GM23338 (cell line): ENCODE data around the gene ACSM2A. TPM values are rescaled to one million over a fixed set of nuclear protein-coding genes. Genes with fewer than 3 reads are reported as not detected.

Experiments used
- ATAC-seq: fragments of 200-7000 bp; cut with Tn5 transposase; 3 replicates; pipeline ENCODE4 v1.9.1; 2020
- DNase-seq: peaks from one replicate; pipeline ENCODE4 v3.0.0-alpha.2; 2015; ENCODE audit warnings: low spot score
- H2AFZ ChIP-seq: fragments of 200-600 bp; sonication (generic); 2 replicates; pipeline ENCODE4 v1.8.0; 2016; ENCODE audit warnings: antibody characterized with exemption, mild to moderate bottlenecking, moderate library complexity
- H3F3A ChIP-seq: fragments of 200-600 bp; sonication (generic); replicated peaks from 2 replicates; pipeline ENCODE4 v1.8.0; 2017; ENCODE audit warnings: antibody characterized with exemption, mixed run types, low read depth
- H3K27ac ChIP-seq: fragments of 200-600 bp; sonication (generic); 2 replicates; pipeline ENCODE4 v1.6.1; 2016; ENCODE audit warnings: low read depth
- H3K27me3 ChIP-seq: fragments of 200-600 bp; sonication (generic); 2 replicates; pipeline ENCODE4 v1.8.0; 2016; ENCODE audit warnings: mild to moderate bottlenecking, mixed run types, moderate library complexity; ENCODE audit not compliant: insufficient read depth
- H3K36me3 ChIP-seq: fragments of 200-600 bp; sonication (generic); 2 replicates; pipeline ENCODE4 v1.8.0; 2016; ENCODE audit warnings: mild to moderate bottlenecking; ENCODE audit not compliant: insufficient read depth
- H3K4me1 ChIP-seq: fragments of 200-600 bp; sonication (generic); 2 replicates; pipeline ENCODE4 v1.8.0; 2016; ENCODE audit warnings: mild to moderate bottlenecking, moderate library complexity; ENCODE audit not compliant: insufficient read depth
- H3K4me2 ChIP-seq: fragments of 200-600 bp; sonication (generic); 2 replicates; pipeline ENCODE4 v1.7.1; 2017; ENCODE audit warnings: mixed run types
- H3K4me3 ChIP-seq: fragments of 200-600 bp; sonication (generic); 2 replicates; pipeline ENCODE4 v1.6.1; 2016; ENCODE audit warnings: mixed run types
- H3K79me2 ChIP-seq: fragments of 200-600 bp; sonication (generic); replicated peaks from 2 replicates; pipeline ENCODE4 v1.8.0; 2017; ENCODE audit warnings: mild to moderate bottlenecking; ENCODE audit not compliant: insufficient read depth
- H3K9me2 ChIP-seq: fragments of 200-600 bp; sonication (generic); 2 replicates; pipeline ENCODE4 v1.8.0; 2017; ENCODE audit not compliant: insufficient read depth
- H4K20me1 ChIP-seq: fragments of 200-600 bp; sonication (generic); replicated peaks from 2 replicates; pipeline ENCODE4 v1.8.0; 2017; ENCODE audit warnings: mild to moderate bottlenecking; ENCODE audit not compliant: insufficient read depth
- H3K27ac Mint-ChIP-seq: 2 replicates; pipeline ENCODE4 v1.8.0; 2020; ENCODE audit warnings: inconsistent platforms, mild to moderate bottlenecking, moderate library complexity, mixed read lengths
- H3K27me3 Mint-ChIP-seq: 3 replicates; pipeline ENCODE4 v1.8.0; 2022; ENCODE audit warnings: low read depth, mild to moderate bottlenecking, moderate library complexity, mixed read lengths, inconsistent platforms; ENCODE audit not compliant: insufficient read depth, poor library complexity
- H3K36me3 Mint-ChIP-seq: 3 replicates; pipeline ENCODE4 v1.8.0; 2021; ENCODE audit warnings: low read depth, mild to moderate bottlenecking, inconsistent platforms, moderate library complexity, mixed read lengths
- H3K4me1 Mint-ChIP-seq: 3 replicates; pipeline ENCODE4 v1.8.0; 2020; ENCODE audit warnings: mild to moderate bottlenecking, inconsistent platforms, mixed read lengths
- H3K4me3 Mint-ChIP-seq: 3 replicates; pipeline ENCODE4 v1.8.0; 2021; ENCODE audit warnings: moderate library complexity, mild to moderate bottlenecking, inconsistent platforms, mixed read lengths
- H3K9me3 Mint-ChIP-seq: 3 replicates; pipeline ENCODE4 v1.8.0; 2020; ENCODE audit warnings: moderate library complexity, mild to moderate bottlenecking, inconsistent platforms, mixed read lengths
- CREB1 ChIP-seq: fragments of 250-450 bp; sonication (Bioruptor Pico); IDR thresholded peaks from 2 replicates; pipeline ENCODE4 v1.5.0; 2020; ENCODE audit warnings: low read depth, mild to moderate bottlenecking, moderate library complexity
- CTCF ChIP-seq, 2 experiments: fragments of 200-600 bp in 1 of 2; sonication (generic) in 1 of 2; conservative IDR thresholded peaks; 2 replicates each; pipeline versions ENCODE4 v1.5.1 to v1.6.1; 2016 to 2017; ENCODE audit warnings: antibody characterized with exemption in 2 of 2, low read depth in 2 of 2, mild to moderate bottlenecking in 2 of 2, moderate library complexity in 1 of 2
- ETS1 ChIP-seq: IDR thresholded peaks from 2 replicates; pipeline ENCODE4 v1.6.1; 2016; ENCODE audit warnings: antibody characterized with exemption
- EZH2 ChIP-seq: fragments of 200-600 bp; sonication (generic); IDR thresholded peaks from one replicate; pipeline ENCODE4 v1.8.0; 2017; ENCODE audit warnings: antibody characterized with exemption, mild to moderate bottlenecking, low read depth; ENCODE audit not compliant: unreplicated experiment
- EZH2phosphoT487 ChIP-seq: fragments of 200-600 bp; sonication (generic); IDR thresholded peaks from one replicate; pipeline ENCODE4 v1.8.1; 2018; ENCODE audit warnings: antibody characterized with exemption; ENCODE audit not compliant: unreplicated experiment
- JUNB ChIP-seq: IDR thresholded peaks from one replicate; pipeline ENCODE4 v1.6.1; 2016; ENCODE audit warnings: antibody characterized with exemption; ENCODE audit not compliant: unreplicated experiment
- NANOG ChIP-seq: IDR thresholded peaks from 2 replicates; pipeline ENCODE4 v1.6.1; 2016; ENCODE audit warnings: antibody characterized with exemption, borderline replicate concordance
- REST ChIP-seq: IDR thresholded peaks from one replicate; pipeline ENCODE4 v1.6.1; 2018; ENCODE audit warnings: antibody characterized with exemption; ENCODE audit not compliant: unreplicated experiment
- STAT1 ChIP-seq: IDR thresholded peaks from one replicate; pipeline ENCODE4 v1.6.1; 2016; ENCODE audit warnings: antibody characterized with exemption; ENCODE audit not compliant: unreplicated experiment
- ZNF114 ChIP-seq: fragments of 250-450 bp; sonication (Bioruptor Pico); IDR thresholded peaks from 2 replicates; pipeline ENCODE4 v1.5.0; 2020; ENCODE audit warnings: mild to moderate bottlenecking, moderate library complexity
- ZNF331 ChIP-seq: fragments of 250-450 bp; sonication (Bioruptor Pico); IDR thresholded peaks from 2 replicates; pipeline ENCODE4 v1.5.0; 2020; ENCODE audit warnings: low read depth, mild to moderate bottlenecking, moderate library complexity
- ZNF462 ChIP-seq: fragments of 250-450 bp; sonication (Bioruptor Pico); IDR thresholded peaks from 2 replicates; pipeline ENCODE4 v1.5.0; 2020; ENCODE audit warnings: mild to moderate bottlenecking, moderate library complexity
- polyA plus RNA-seq: library from polyadenylated mRNA; unstranded; fragments of >200 nt; fragmentation: Nextera tagmentation; extraction: Ambion mirVana; gene quantifications from 2 replicates; pipeline ENCODE4 v1.2.1, GENCODE V29; 2016
- total RNA-seq: library from RNA; depleted of rRNA; stranded (reverse); fragments of >200 nt; shearing (Covaris generic); gene quantifications from 2 replicates; pipeline ENCODE4 v1.2.3, GENCODE V29; 2014

Gene ACSM2A
- total and polyA plus RNA-seq, 2 experiments from 2014 or later: not detected

GRCh38 chr16:20411055-20411454, 40.3 kb upstream of the ACSM2A start:
- Histone ChIP-seq H3K9me2 (peaks cover 3% of the 10 kb centered on the region; the same call in 1 of the 2 replicates), H3K4me1 (no peaks in the 10 kb centered on the region), H3K36me3 (no peaks in the 10 kb centered on the region), H3K4me2 (no peak overlapping the region), H3K4me3 (no peak overlapping the region), H3K79me2 (no peaks in the 10 kb centered on the region), H3K27me3 (no peaks in the 10 kb centered on the region), H3K27ac (no peak overlapping the region), H4K20me1 (no peaks in the 10 kb centered on the region), H3F3A (no peaks in the 10 kb centered on the region), H2AFZ (no peak overlapping the region)
- TF ChIP-seq CREB1 (no peak), ZNF331 (CRISPR knock-in tag) (no peak), EZH2phosphoT487 (no peak), EZH2 (no peak), REST (no peak), STAT1 (no peak), ZNF114 (CRISPR knock-in tag) (no peak), NANOG (no peak), JUNB (no peak), CTCF (conservative IDR thresholded peaks at IDR 0.05; ENCODE audit: low read depth in 2 of 2) (no peak), ETS1 (no peak), ZNF462 (CRISPR knock-in tag) (no peak)
- H3K4me1 Mint-ChIP-seq: peaks cover 6% of the 10 kb centered on the region
- no peak for DNase-seq
- H3K27ac Mint-ChIP-seq: no peak overlapping the region
- no peaks in the 10 kb centered on the region for H3K27me3 Mint-ChIP-seq
- no peak for ATAC-seq
- peaks cover 3% of the 10 kb centered on the region; the same call in 1 of the 3 replicates for H3K9me3 Mint-ChIP-seq
- H3K4me3 Mint-ChIP-seq: no peak overlapping the region
- no peaks in the 10 kb centered on the region for H3K36me3 Mint-ChIP-seq
